Trophoblast cell (in vitro differentiated cells and primary cell): ENCODE measurements around the gene KCNIP4.

ENCODE experiments used
- DNase-seq, 2 donors: peaks; one replicate each; pipeline ENCODE4 v3.0.0-alpha.2; 2016
- H2AFZ ChIP-seq: 2 replicates; pipeline ENCODE4 v1.6.1; 2013; ENCODE audit warnings: low read length, moderate library complexity, mild to moderate bottlenecking; ENCODE audit not compliant: insufficient read depth, poor library complexity
- H2AK5ac ChIP-seq: 2 replicates; pipeline ENCODE4 v1.6.1; 2013; ENCODE audit warnings: mild to moderate bottlenecking, low read length
- H2BK120ac ChIP-seq: 2 replicates; pipeline ENCODE4 v1.6.1; 2013; ENCODE audit warnings: low read length, mild to moderate bottlenecking, moderate library complexity; ENCODE audit not compliant: insufficient read depth, poor library complexity
- H2BK12ac ChIP-seq: 2 replicates; pipeline ENCODE4 v1.6.1; 2013; ENCODE audit warnings: mild to moderate bottlenecking, low read length, moderate library complexity
- H2BK5ac ChIP-seq: 2 replicates; pipeline ENCODE4 v1.6.1; 2013; ENCODE audit warnings: low read length, low read depth, moderate library complexity, mild to moderate bottlenecking; ENCODE audit not compliant: poor library complexity
- H3K14ac ChIP-seq: 2 replicates; pipeline ENCODE4 v1.6.1; 2013; ENCODE audit warnings: mild to moderate bottlenecking, low read length
- H3K18ac ChIP-seq: 2 replicates; pipeline ENCODE4 v1.6.1; 2013; ENCODE audit warnings: mild to moderate bottlenecking, low read length
- H3K23ac ChIP-seq: 2 replicates; pipeline ENCODE4 v1.6.1; 2013; ENCODE audit warnings: low read length
- H3K27ac ChIP-seq: 2 replicates; pipeline ENCODE4 v1.5.1; 2013; ENCODE audit warnings: low read depth, mild to moderate bottlenecking, inconsistent platforms, low read length, moderate library complexity
- H3K27me3 ChIP-seq: 2 replicates; pipeline ENCODE4 v1.6.1; 2013; ENCODE audit warnings: inconsistent platforms, mild to moderate bottlenecking, low read length, moderate library complexity; ENCODE audit not compliant: insufficient read depth
- H3K36me3 ChIP-seq, 2 experiments: 1 replicate in 1 of 2; 2 replicates in 1 of 2; pipeline ENCODE4 v1.6.1; 2013; ENCODE audit warnings: low read length in 2 of 2, mild to moderate bottlenecking in 2 of 2, moderate library complexity in 1 of 2; ENCODE audit not compliant: insufficient read depth in 2 of 2, control insufficient read depth in 1 of 2
- H3K4ac ChIP-seq: 2 replicates; pipeline ENCODE4 v1.6.1; 2013; ENCODE audit warnings: low read depth, mild to moderate bottlenecking, low read length, moderate library complexity
- H3K4me1 ChIP-seq, 2 experiments: 1 replicate in 1 of 2; 2 replicates in 1 of 2; pipeline ENCODE4 v1.6.1; 2013; ENCODE audit warnings: low read length in 2 of 2, mild to moderate bottlenecking in 2 of 2, moderate library complexity in 1 of 2; ENCODE audit not compliant: insufficient read depth in 2 of 2, control insufficient read depth in 1 of 2
- H3K4me2 ChIP-seq: 2 replicates; pipeline ENCODE4 v1.6.1; 2013; ENCODE audit warnings: inconsistent platforms, mild to moderate bottlenecking, low read length, moderate library complexity
- H3K4me3 ChIP-seq: 2 replicates; pipeline ENCODE4 v1.5.1; 2013; ENCODE audit warnings: mild to moderate bottlenecking, low read depth, low read length, inconsistent platforms
- H3K79me1 ChIP-seq: one replicate; pipeline ENCODE4 v1.6.1; 2013; ENCODE audit warnings: low read length
- H3K79me2 ChIP-seq: 2 replicates; pipeline ENCODE4 v1.6.1; 2013; ENCODE audit warnings: low read length, mild to moderate bottlenecking; ENCODE audit not compliant: control insufficient read depth, insufficient read depth, poor library complexity
- H3K9ac ChIP-seq: 2 replicates; pipeline ENCODE4 v1.6.1; 2013; ENCODE audit warnings: mild to moderate bottlenecking, low read length
- H3K9me3 ChIP-seq: 2 replicates; pipeline ENCODE4 v1.6.1; 2013; ENCODE audit warnings: low read depth, mild to moderate bottlenecking, control low read depth, inconsistent platforms, low read length; ENCODE audit not compliant: insufficient read depth
- H4K12ac ChIP-seq: 2 replicates; pipeline ENCODE4 v1.6.1; 2013; ENCODE audit warnings: low read depth, mild to moderate bottlenecking, low read length, moderate library complexity
- H4K8ac ChIP-seq: 2 replicates; pipeline ENCODE4 v1.6.1; 2013; ENCODE audit warnings: low read depth, mild to moderate bottlenecking, low read length, moderate library complexity
- H4K91ac ChIP-seq: one replicate; pipeline ENCODE4 v1.6.1; 2013; ENCODE audit warnings: low read depth, mild to moderate bottlenecking, low read length, moderate library complexity
- WGBS: extraction: QIAGEN DNeasy Blood & Tissue Kit; methylation state at CpG from one replicate; pipeline ENCODE4 v1.1.7; 2013; ENCODE audit warnings: missing lambda C conversion rate; ENCODE audit not compliant: insufficient read length, insufficient coverage; ENCODE audit errors: extremely low coverage; 5-methylcytosine and 5-hydroxymethylcytosine counted together

KCNIP4 gene

GRCh38 chr4:20761826-20762225 is 1186.7 kb downstream of the KCNIP4 start:
- WGBS, result no CpG with 5 or more reads among the region's 1 CpG
- no peak overlapping the region for H2AFZ ChIP-seq

GRCh38 chr4:20761382-20761781 is 1187.2 kb downstream of the KCNIP4 start:
- Histone ChIP-seq H3K27ac (no peak overlapping the region), H3K23ac (no peak overlapping the region), H3K4me3 (no peak overlapping the region), H3K27me3 (no peaks in the 10 kb centered on the region), H3K4ac (no peak overlapping the region), H3K4me2 (no peak overlapping the region), H3K18ac (no peak overlapping the region), H4K91ac (no peak overlapping the region), H3K79me2 (no peaks in the 10 kb centered on the region), H3K36me3 (no peaks in the 10 kb centered on the region), H4K12ac (no peak overlapping the region), H2AK5ac (no peak overlapping the region), H2BK120ac (no peak overlapping the region), H3K9me3 (no peaks in the 10 kb centered on the region), H3K14ac (no peak overlapping the region), H3K9ac (no peak overlapping the region), H2BK12ac (no peak overlapping the region), H3K79me1 (no peaks in the 10 kb centered on the region), H2BK5ac (no peak overlapping the region), H4K8ac (no peak overlapping the region), H3K4me1 (no peaks in the 10 kb centered on the region), H2AFZ (no peak overlapping the region)
- no peak for DNase-seq

More at GRCh38 chr4:20761826-20762225, 1186.7 kb downstream of the KCNIP4 start:
- no peak for DNase-seq
- H2BK5ac ChIP-seq, result no peak overlapping the region
- H3K18ac ChIP-seq, result no peak overlapping the region
- H4K8ac ChIP-seq, result no peak overlapping the region
- H3K36me3 ChIP-seq, result no peaks in the 10 kb centered on the region
- no peak overlapping the region for H2BK12ac ChIP-seq
- H3K27me3 ChIP-seq, result no peaks in the 10 kb centered on the region
- no peaks in the 10 kb centered on the region for H3K4me1 ChIP-seq
- H3K27ac ChIP-seq, result no peak overlapping the region
- H4K12ac ChIP-seq, result no peak overlapping the region
- H3K9me3 ChIP-seq, result no peaks in the 10 kb centered on the region
- no peak overlapping the region for H3K9ac ChIP-seq
- H3K79me1 ChIP-seq, result no peaks in the 10 kb centered on the region
- no peak overlapping the region for H4K91ac ChIP-seq
- no peak overlapping the region for H3K4ac ChIP-seq
- H3K23ac ChIP-seq, result no peak overlapping the region
- H2BK120ac ChIP-seq, result no peak overlapping the region
- no peak overlapping the region for H3K4me3 ChIP-seq
- no peak overlapping the region for H2AK5ac ChIP-seq
- H3K14ac ChIP-seq, result no peak overlapping the region
- H3K79me2 ChIP-seq, result no peaks in the 10 kb centered on the region
- H3K4me2 ChIP-seq, result no peak overlapping the region

- no peaks in the 10 kb centered on the region for H3K4me1 ChIP-seq
- H3K18ac ChIP-seq, result no peak overlapping the region
- no peak overlapping the region for H2BK12ac ChIP-seq
- no peak overlapping the region for H4K8ac ChIP-seq
- DNase-seq, result no peak
- WGBS, result no CpG with 5 or more reads among the region's 2 CpGs
- no peak overlapping the region for H3K4ac ChIP-seq
- no peak overlapping the region for H2AK5ac ChIP-seq
- H3K14ac ChIP-seq, result no peak overlapping the region
- no peak overlapping the region for H2BK5ac ChIP-seq
- H4K12ac ChIP-seq, result no peak overlapping the region
- no peaks in the 10 kb centered on the region for H3K79me2 ChIP-seq
- no peak overlapping the region for H3K23ac ChIP-seq
- H3K4me2 ChIP-seq, result no peak overlapping the region
- no peaks in the 10 kb centered on the region for H3K27me3 ChIP-seq
- H3K9me3 ChIP-seq, result no peaks in the 10 kb centered on the region
- no peak overlapping the region for H3K9ac ChIP-seq
- H2BK120ac ChIP-seq, result no peak overlapping the region
- no peak overlapping the region for H3K27ac ChIP-seq
- no peaks in the 10 kb centered on the region for H3K36me3 ChIP-seq
- H3K79me1 ChIP-seq, result no peaks in the 10 kb centered on the region
- no peak overlapping the region for H4K91ac ChIP-seq
- H2AFZ ChIP-seq, result no peak overlapping the region
- H3K4me3 ChIP-seq, result no peak overlapping the region
Observed at GRCh38 chr4:20760053-20760452, 1188.5 kb downstream of the KCNIP4 start.

GRCh38 chr4:20754036-20754435 is 1194.5 kb downstream of the KCNIP4 start:
- Histone ChIP-seq H2BK120ac (no peak overlapping the region), H3K36me3 (no peaks in the 10 kb centered on the region), H4K91ac (no peak overlapping the region), H3K79me2 (no peaks in the 10 kb centered on the region), H3K4ac (no peak overlapping the region), H3K27ac (no peak overlapping the region), H4K12ac (no peak overlapping the region), H2AFZ (no peak overlapping the region), H3K23ac (no peak overlapping the region), H3K4me3 (no peak overlapping the region), H3K9ac (no peak overlapping the region), H3K4me2 (no peak overlapping the region), H2BK5ac (no peak overlapping the region), H3K27me3 (no peaks in the 10 kb centered on the region), H3K4me1 (no peaks in the 10 kb centered on the region), H3K9me3 (no peaks in the 10 kb centered on the region), H3K18ac (no peak overlapping the region), H3K14ac (no peak overlapping the region), H3K79me1 (no peaks in the 10 kb centered on the region), H4K8ac (no peak overlapping the region), H2BK12ac (no peak overlapping the region), H2AK5ac (no peak overlapping the region)
- no CpG with 5 or more reads among the region's 1 CpG for WGBS
- no peak for DNase-seq
